HEK293 (cell line): Measurements from ENCODE around the gene SMARCB1.

ENCODE experiments used
- HOXD13 ChIP-seq: sonication (generic); formaldehyde crosslinking; IDR thresholded peaks from 2 replicates; pipeline ENCODE4 v1.8.0; 2022; ENCODE audit warnings: missing genetic modification reagents, borderline replicate concordance
- INSM2 ChIP-seq: fragments of 450-650 bp; formaldehyde crosslinking; IDR thresholded peaks from 2 replicates; pipeline ENCODE4 v1.5.1; 2016; ENCODE audit warnings: missing biosample characterization, missing genetic modification characterization
- KLF9 ChIP-seq: fragments of 450-650 bp; formaldehyde crosslinking; IDR thresholded peaks from 2 replicates; pipeline ENCODE4 v1.5.1; 2016; ENCODE audit warnings: missing biosample characterization, missing genetic modification characterization, low read depth
- MEIS1 ChIP-seq: sonication (generic); formaldehyde crosslinking; IDR thresholded peaks from 2 replicates; pipeline ENCODE4 v1.8.1; 2022; ENCODE audit warnings: missing genetic modification reagents, mild to moderate bottlenecking, borderline replicate concordance
- MYNN ChIP-seq: fragments of 450-650 bp; formaldehyde crosslinking; IDR thresholded peaks from 2 replicates; pipeline ENCODE4 v1.5.1; 2016; ENCODE audit warnings: missing biosample characterization, missing genetic modification characterization, borderline replicate concordance
- OSR2 ChIP-seq: fragments of 450-650 bp; formaldehyde crosslinking; IDR thresholded peaks from 2 replicates; pipeline ENCODE4 v1.5.1; 2016; ENCODE audit warnings: missing biosample characterization, missing genetic modification characterization
- YY1 ChIP-seq: fragments of 450-650 bp; formaldehyde crosslinking; IDR thresholded peaks from 2 replicates; pipeline ENCODE4 v1.5.1; 2018; ENCODE audit warnings: missing biosample characterization, missing genetic modification characterization
- ZBTB44 ChIP-seq: fragments of 450-650 bp; IDR thresholded peaks from 2 replicates; pipeline ENCODE4 v1.5.1; 2018; ENCODE audit warnings: missing biosample characterization, mild to moderate bottlenecking, missing genetic modification characterization
- ZNF133 ChIP-seq: fragments of 450-650 bp; formaldehyde crosslinking; IDR thresholded peaks from 2 replicates; pipeline ENCODE4 v1.5.1; 2016; ENCODE audit warnings: missing biosample characterization, missing genetic modification characterization
- ZNF211 ChIP-seq: fragments of 450-650 bp; formaldehyde crosslinking; IDR thresholded peaks from 2 replicates; pipeline ENCODE4 v1.5.1; 2016; ENCODE audit warnings: low read depth, missing biosample characterization, missing genetic modification characterization
- ZNF223 ChIP-seq: fragments of 450-650 bp; formaldehyde crosslinking; IDR thresholded peaks from 2 replicates; pipeline ENCODE4 v1.5.1; 2016; ENCODE audit warnings: missing biosample characterization, missing genetic modification characterization
- ZNF335 ChIP-seq: fragments of 450-650 bp; formaldehyde crosslinking; conservative IDR thresholded peaks from 2 replicates; pipeline ENCODE4 v1.5.1; 2016; ENCODE audit warnings: missing biosample characterization, missing genetic modification characterization
- ZNF423 ChIP-seq: fragments of 450-650 bp; formaldehyde crosslinking; IDR thresholded peaks from 2 replicates; pipeline ENCODE4 v1.5.1; 2016; ENCODE audit warnings: missing biosample characterization, missing genetic modification characterization
- ZNF513 ChIP-seq: fragments of 450-650 bp; IDR thresholded peaks from 2 replicates; pipeline ENCODE4 v1.5.1; 2018; ENCODE audit warnings: missing biosample characterization, missing genetic modification characterization
- ZNF518A ChIP-seq: fragments of 450-650 bp; formaldehyde crosslinking; conservative IDR thresholded peaks from 2 replicates; pipeline ENCODE4 v1.5.1; 2016; ENCODE audit warnings: low read depth, missing biosample characterization, missing genetic modification characterization
- ZNF529 ChIP-seq: fragments of 450-650 bp; formaldehyde crosslinking; IDR thresholded peaks from 2 replicates; pipeline ENCODE4 v1.5.1; 2017; ENCODE audit warnings: missing genetic modification characterization, missing biosample characterization; ENCODE audit not compliant: insufficient replicate concordance
- ZNF530 ChIP-seq: fragments of 450-650 bp; formaldehyde crosslinking; IDR thresholded peaks from 2 replicates; pipeline ENCODE4 v1.5.1; 2016; ENCODE audit warnings: low read depth, missing biosample characterization, missing genetic modification characterization
- ZNF549 ChIP-seq: fragments of 450-650 bp; IDR thresholded peaks from 2 replicates; pipeline ENCODE4 v1.5.1; 2018; ENCODE audit warnings: missing biosample characterization, missing genetic modification characterization, mild to moderate bottlenecking, inconsistent platforms, moderate library complexity
- ZNF555 ChIP-seq: fragments of 450-650 bp; formaldehyde crosslinking; conservative IDR thresholded peaks from 2 replicates; pipeline ENCODE4 v1.5.1; 2017; ENCODE audit warnings: missing biosample characterization, mild to moderate bottlenecking, missing genetic modification characterization, inconsistent platforms
- ZNF558 ChIP-seq: fragments of 450-650 bp; formaldehyde crosslinking; IDR thresholded peaks from 2 replicates; pipeline ENCODE4 v1.5.1; 2016; ENCODE audit warnings: missing biosample characterization, missing genetic modification characterization
- ZNF677 ChIP-seq: fragments of 450-650 bp; IDR thresholded peaks from 2 replicates; pipeline ENCODE4 v1.5.0; 2018; ENCODE audit warnings: missing biosample characterization, mild to moderate bottlenecking, missing genetic modification characterization, moderate library complexity
- ZNF768 ChIP-seq: fragments of 450-650 bp; formaldehyde crosslinking; IDR thresholded peaks from 2 replicates; pipeline ENCODE4 v1.5.1; 2018; ENCODE audit warnings: missing biosample characterization, mild to moderate bottlenecking, missing genetic modification characterization
- TF ChIP-seq, protein P1 (sequence below): fragments of 450-650 bp; formaldehyde crosslinking; optimal IDR thresholded peaks from 2 replicates; pipeline ENCODE3; 2016; ENCODE audit warnings: missing biosample characterization, mild to moderate bottlenecking, missing genetic modification characterization
- TF ChIP-seq, protein P2 (sequence below): fragments of 450-650 bp; formaldehyde crosslinking; IDR thresholded peaks from 2 replicates; pipeline ENCODE4 v1.5.1; 2016; ENCODE audit warnings: missing biosample characterization, missing genetic modification characterization
- TF ChIP-seq, protein P3 (sequence below): sonication (generic); formaldehyde crosslinking; IDR thresholded peaks from 2 replicates; pipeline ENCODE4 v1.8.1; 2022; ENCODE audit warnings: mild to moderate bottlenecking, moderate library complexity, missing genetic modification reagents

The SMARCB1 gene

DNA sequence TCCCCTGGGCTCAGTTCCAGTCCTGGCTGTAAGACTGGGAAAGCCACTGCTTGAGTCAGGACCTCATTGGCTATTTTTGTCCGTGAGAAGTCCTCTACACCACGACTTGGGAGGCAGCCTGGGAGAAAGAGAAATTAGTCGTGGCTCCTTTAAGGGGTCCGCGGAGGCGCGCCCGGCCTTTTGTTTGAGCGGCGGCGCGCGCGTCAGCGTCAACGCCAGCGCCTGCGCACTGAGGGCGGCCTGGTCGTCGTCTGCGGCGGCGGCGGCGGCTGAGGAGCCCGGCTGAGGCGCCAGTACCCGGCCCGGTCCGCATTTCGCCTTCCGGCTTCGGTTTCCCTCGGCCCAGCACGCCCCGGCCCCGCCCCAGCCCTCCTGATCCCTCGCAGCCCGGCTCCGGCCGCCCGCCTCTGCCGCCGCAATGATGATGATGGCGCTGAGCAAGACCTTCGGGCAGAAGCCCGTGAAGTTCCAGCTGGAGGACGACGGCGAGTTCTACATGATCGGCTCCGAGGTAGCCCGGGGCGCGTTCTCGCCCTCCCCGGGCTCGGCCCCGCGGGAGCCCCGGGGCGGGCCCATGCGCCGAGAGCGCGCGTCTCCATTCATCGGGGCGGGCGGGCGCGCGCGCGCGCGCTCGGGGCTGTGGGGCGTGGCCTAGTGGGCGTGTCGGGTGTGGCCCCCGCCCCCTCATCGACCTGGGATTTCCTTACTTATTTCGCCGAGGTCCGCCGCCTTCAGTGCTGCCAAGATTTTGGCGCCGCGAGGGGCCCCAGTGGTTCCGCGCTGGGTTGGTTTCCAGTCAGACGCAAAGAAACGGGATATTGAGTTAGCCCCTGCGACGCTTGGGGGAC, at the start of gene SMARCB1 (continued):
- TF ChIP-seq INSM2 (tag by site-specific recombination), result no peak
- no peak for TF ChIP-seq ZNF223 (tag by site-specific recombination)
- TF ChIP-seq, protein P1, sequence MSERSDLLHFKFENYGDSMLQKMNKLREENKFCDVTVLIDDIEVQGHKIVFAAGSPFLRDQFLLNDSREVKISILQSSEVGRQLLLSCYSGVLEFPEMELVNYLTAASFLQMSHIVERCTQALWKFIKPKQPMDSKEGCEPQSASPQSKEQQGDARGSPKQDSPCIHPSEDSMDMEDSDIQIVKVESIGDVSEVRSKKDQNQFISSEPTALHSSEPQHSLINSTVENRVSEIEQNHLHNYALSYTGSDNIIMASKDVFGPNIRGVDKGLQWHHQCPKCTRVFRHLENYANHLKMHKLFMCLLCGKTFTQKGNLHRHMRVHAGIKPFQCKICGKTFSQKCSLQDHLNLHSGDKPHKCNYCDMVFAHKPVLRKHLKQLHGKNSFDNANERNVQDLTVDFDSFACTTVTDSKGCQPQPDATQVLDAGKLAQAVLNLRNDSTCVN, result peak; percentile 94
- no peak for TF ChIP-seq OSR2
- peak; percentile 99 for TF ChIP-seq KLF9 (tag by site-specific recombination)
- no peak; the same call in 1 of the 2 replicates for TF ChIP-seq MEIS1 (CRISPR knock-in tag)
- TF ChIP-seq MYNN (tag by site-specific recombination), result no peak
- TF ChIP-seq ZNF549 (tag by site-specific recombination), result no peak
- TF ChIP-seq ZNF677 (tag by site-specific recombination), result 0 out of 2 replicates have a peak, but pooled peaks have one; percentile 3
- TF ChIP-seq ZNF518A (tag by site-specific recombination), result no peak
- TF ChIP-seq ZBTB44, result no peak
- TF ChIP-seq, protein P2, sequence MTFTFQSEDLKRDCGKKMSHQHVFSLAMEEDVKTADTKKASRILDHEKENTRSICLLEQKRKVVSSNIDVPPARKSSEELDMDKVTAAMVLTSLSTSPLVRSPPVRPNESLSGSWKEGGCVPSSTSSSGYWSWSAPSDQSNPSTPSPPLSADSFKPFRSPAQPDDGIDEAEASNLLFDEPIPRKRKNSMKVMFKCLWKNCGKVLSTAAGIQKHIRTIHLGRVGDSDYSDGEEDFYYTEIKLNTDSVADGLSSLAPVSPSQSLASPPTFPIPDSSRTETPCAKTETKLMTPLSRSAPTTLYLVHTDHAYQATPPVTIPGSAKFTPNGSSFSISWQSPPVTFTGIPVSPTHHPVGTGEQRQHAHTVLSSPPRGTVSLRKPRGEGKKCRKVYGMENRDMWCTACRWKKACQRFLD (tag by site-specific recombination), result no peak
- TF ChIP-seq ZNF133 (tag by site-specific recombination), result no peak
- no peak for TF ChIP-seq YY1 (tag by site-specific recombination)
- TF ChIP-seq ZNF530, result no peak
- TF ChIP-seq ZNF423 (tag by site-specific recombination), result no peak
- no peak for TF ChIP-seq ZNF768 (tag by site-specific recombination)
- no peak for TF ChIP-seq HOXD13 (CRISPR knock-in tag)
- TF ChIP-seq, protein P3, sequence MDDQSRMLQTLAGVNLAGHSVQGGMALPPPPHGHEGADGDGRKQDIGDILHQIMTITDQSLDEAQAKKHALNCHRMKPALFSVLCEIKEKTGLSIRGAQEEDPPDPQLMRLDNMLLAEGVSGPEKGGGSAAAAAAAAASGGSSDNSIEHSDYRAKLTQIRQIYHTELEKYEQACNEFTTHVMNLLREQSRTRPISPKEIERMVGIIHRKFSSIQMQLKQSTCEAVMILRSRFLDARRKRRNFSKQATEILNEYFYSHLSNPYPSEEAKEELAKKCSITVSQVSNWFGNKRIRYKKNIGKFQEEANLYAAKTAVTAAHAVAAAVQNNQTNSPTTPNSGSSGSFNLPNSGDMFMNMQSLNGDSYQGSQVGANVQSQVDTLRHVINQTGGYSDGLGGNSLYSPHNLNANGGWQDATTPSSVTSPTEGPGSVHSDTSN (CRISPR knock-in tag), result peak; percentile 74; the same call in 1 of the 2 replicates
- TF ChIP-seq ZNF558 (tag by site-specific recombination), result no peak
- peak; percentile 64; the same call in 1 of the 2 replicates for TF ChIP-seq ZNF335 (tag by site-specific recombination)
- TF ChIP-seq ZNF529 (tag by site-specific recombination), result no peak
- peak; percentile 66 for TF ChIP-seq ZNF513 (tag by site-specific recombination)
- no peak for TF ChIP-seq ZNF211 (tag by site-specific recombination)
- TF ChIP-seq ZNF555 (tag by site-specific recombination), result no peak
